IPS-18a (cell line): ENCODE data around the gene TXNDC2.

Experiments
- H3K27ac ChIP-seq: one replicate; pipeline ENCODE4 v1.5.1; 2013; ENCODE audit warnings: low read length
- H3K27me3 ChIP-seq: one replicate; pipeline ENCODE4 v1.6.1; 2013; ENCODE audit warnings: mild to moderate bottlenecking, low read length; ENCODE audit not compliant: control insufficient read depth, insufficient read depth
- H3K36me3 ChIP-seq: one replicate; pipeline ENCODE4 v1.6.1; 2013; ENCODE audit warnings: low read depth, low read length; ENCODE audit not compliant: control insufficient read depth
- H3K4me1 ChIP-seq: one replicate; pipeline ENCODE4 v1.6.1; 2013; ENCODE audit warnings: low read depth, low read length; ENCODE audit not compliant: control insufficient read depth
- H3K4me3 ChIP-seq: one replicate; pipeline ENCODE4 v1.5.1; 2013; ENCODE audit warnings: low read length
- H3K9ac ChIP-seq: one replicate; pipeline ENCODE4 v1.6.1; 2013; ENCODE audit warnings: mild to moderate bottlenecking, low read length, moderate library complexity
- H3K9me3 ChIP-seq: one replicate; pipeline ENCODE4 v1.6.1; 2013; ENCODE audit warnings: low read depth, low read length; ENCODE audit not compliant: control insufficient read depth

Gene TXNDC2

GRCh38 chr18:9861933-9862332, 23.8 kb upstream of the TXNDC2 start:
- Histone ChIP-seq H3K36me3 (no peaks in the 10 kb centered on the region), H3K27me3 (no peaks in the 10 kb centered on the region), H3K27ac (no peak overlapping the region)

GRCh38 chr18:9862686-9863085, 23.1 kb upstream of the TXNDC2 start:
- Histone ChIP-seq H3K36me3 (no peaks in the 10 kb centered on the region), H3K27me3 (no peaks in the 10 kb centered on the region), H3K27ac (no peak overlapping the region), H3K9ac (no peak overlapping the region), H3K4me3 (no peak overlapping the region), H3K9me3 (no peaks in the 10 kb centered on the region), H3K4me1 (no peaks in the 10 kb centered on the region)

More at GRCh38 chr18:9861933-9862332, 23.8 kb upstream of the TXNDC2 start:
- no peak overlapping the region for H3K9ac ChIP-seq
- no peak overlapping the region for H3K4me3 ChIP-seq
- H3K9me3 ChIP-seq, result no peaks in the 10 kb centered on the region
- no peaks in the 10 kb centered on the region for H3K4me1 ChIP-seq

- H3K4me1 ChIP-seq, result no peaks in the 10 kb centered on the region
- H3K9ac ChIP-seq, result no peak overlapping the region
- H3K9me3 ChIP-seq, result no peaks in the 10 kb centered on the region
- H3K36me3 ChIP-seq, result no peaks in the 10 kb centered on the region
- no peak overlapping the region for H3K4me3 ChIP-seq
- no peaks in the 10 kb centered on the region for H3K27me3 ChIP-seq
- no peak overlapping the region for H3K27ac ChIP-seq
Observed at GRCh38 chr18:9863282-9863681, 22.5 kb upstream of the TXNDC2 start.

- no peaks in the 10 kb centered on the region for H3K9me3 ChIP-seq
- no peak overlapping the region for H3K9ac ChIP-seq
- peaks cover 23% of the 10 kb centered on the region for H3K4me1 ChIP-seq
- H3K27me3 ChIP-seq, result no peaks in the 10 kb centered on the region
- no peak overlapping the region for H3K4me3 ChIP-seq
- H3K27ac ChIP-seq, result no peak overlapping the region
- H3K36me3 ChIP-seq, result no peaks in the 10 kb centered on the region
Observed at GRCh38 chr18:9865764-9866490, 19.8 kb upstream of the TXNDC2 start.

- Histone ChIP-seq H3K27me3 (no peaks in the 10 kb centered on the region), H3K27ac (no peak overlapping the region), H3K4me3 (no peak overlapping the region), H3K9me3 (no peaks in the 10 kb centered on the region), H3K36me3 (no peaks in the 10 kb centered on the region), H3K4me1 (peaks cover 27% of the 10 kb centered on the region), H3K9ac (no peak overlapping the region)
Observed at GRCh38 chr18:9866627-9867026, 19.1 kb upstream of the TXNDC2 start.

GRCh38 chr18:9867071-9867594, 18.6 kb upstream of the TXNDC2 start:
- no peak overlapping the region for H3K4me3 ChIP-seq
- no peaks in the 10 kb centered on the region for H3K27me3 ChIP-seq

GRCh38 chr18:9868857-9869714, 16.7 kb upstream of the TXNDC2 start:
- Histone ChIP-seq H3K27ac (peak overlapping the region; percentile 30), H3K36me3 (no peaks in the 10 kb centered on the region), H3K9me3 (no peaks in the 10 kb centered on the region), H3K27me3 (no peaks in the 10 kb centered on the region), H3K4me3 (peak overlapping the region; percentile 0), H3K9ac (no peak overlapping the region), H3K4me1 (peaks cover 27% of the 10 kb centered on the region)

More at GRCh38 chr18:9867071-9867594, 18.6 kb upstream of the TXNDC2 start:
- Histone ChIP-seq H3K9ac (no peak overlapping the region), H3K36me3 (no peaks in the 10 kb centered on the region), H3K27ac (no peak overlapping the region), H3K4me1 (peaks cover 27% of the 10 kb centered on the region), H3K9me3 (no peaks in the 10 kb centered on the region)

GRCh38 chr18:9869715-9870430, 15.9 kb upstream of the TXNDC2 start:
- Histone ChIP-seq H3K27me3 (no peaks in the 10 kb centered on the region), H3K27ac (peak overlapping the region; percentile 30), H3K4me3 (peak overlapping the region; percentile 0), H3K4me1 (peaks cover 27% of the 10 kb centered on the region), H3K9ac (peak overlapping the region; percentile 10), H3K36me3 (no peaks in the 10 kb centered on the region), H3K9me3 (no peaks in the 10 kb centered on the region)

- peaks cover 27% of the 10 kb centered on the region for H3K4me1 ChIP-seq
- peak overlapping the region; percentile 30 for H3K27ac ChIP-seq
- no peaks in the 10 kb centered on the region for H3K9me3 ChIP-seq
- no peaks in the 10 kb centered on the region for H3K36me3 ChIP-seq
- peak overlapping the region; percentile 12 for H3K4me3 ChIP-seq
- H3K9ac ChIP-seq, result peak overlapping the region; percentile 10
- no peaks in the 10 kb centered on the region for H3K27me3 ChIP-seq
Observed at GRCh38 chr18:9870431-9871008, 15.3 kb upstream of the TXNDC2 start.

GRCh38 chr18:9871244-9871746, 14.5 kb upstream of the TXNDC2 start:
- no peak overlapping the region for H3K9ac ChIP-seq
- no peaks in the 10 kb centered on the region for H3K27me3 ChIP-seq
- H3K4me3 ChIP-seq, result no peak overlapping the region
- H3K9me3 ChIP-seq, result no peaks in the 10 kb centered on the region
- peaks cover 27% of the 10 kb centered on the region for H3K4me1 ChIP-seq
- no peaks in the 10 kb centered on the region for H3K36me3 ChIP-seq
- no peak overlapping the region for H3K27ac ChIP-seq

- Histone ChIP-seq H3K4me3 (no peak overlapping the region), H3K9me3 (no peaks in the 10 kb centered on the region), H3K9ac (no peak overlapping the region), H3K36me3 (no peaks in the 10 kb centered on the region), H3K27ac (no peak overlapping the region), H3K27me3 (no peaks in the 10 kb centered on the region), H3K4me1 (peaks cover 27% of the 10 kb centered on the region)
Observed at GRCh38 chr18:9872823-9873222, 12.9 kb upstream of the TXNDC2 start.
